ENCODE measurements around the gene FGF4.

DNA sequence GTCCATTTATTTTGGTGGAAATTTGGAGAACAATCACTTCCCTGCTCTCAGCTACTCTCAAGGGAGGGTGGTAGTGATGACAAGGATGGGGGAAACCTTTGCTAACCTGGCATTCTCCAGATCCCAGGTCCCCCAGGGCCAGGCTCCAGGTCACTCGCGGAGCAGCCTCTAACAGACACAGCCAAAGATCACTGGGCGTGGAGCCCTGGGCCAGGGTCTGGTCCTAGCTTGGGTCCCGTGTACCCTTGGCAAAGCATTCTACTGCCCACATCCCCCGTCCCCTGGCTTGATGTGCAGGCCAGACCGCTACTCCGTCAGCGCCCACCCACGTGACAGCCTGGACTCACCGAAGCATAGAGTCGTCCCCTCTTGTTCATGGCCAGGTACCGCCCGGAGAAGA lies 40.8 kb upstream of the FGF4 start:
- TF ChIP-seq, protein P1, sequence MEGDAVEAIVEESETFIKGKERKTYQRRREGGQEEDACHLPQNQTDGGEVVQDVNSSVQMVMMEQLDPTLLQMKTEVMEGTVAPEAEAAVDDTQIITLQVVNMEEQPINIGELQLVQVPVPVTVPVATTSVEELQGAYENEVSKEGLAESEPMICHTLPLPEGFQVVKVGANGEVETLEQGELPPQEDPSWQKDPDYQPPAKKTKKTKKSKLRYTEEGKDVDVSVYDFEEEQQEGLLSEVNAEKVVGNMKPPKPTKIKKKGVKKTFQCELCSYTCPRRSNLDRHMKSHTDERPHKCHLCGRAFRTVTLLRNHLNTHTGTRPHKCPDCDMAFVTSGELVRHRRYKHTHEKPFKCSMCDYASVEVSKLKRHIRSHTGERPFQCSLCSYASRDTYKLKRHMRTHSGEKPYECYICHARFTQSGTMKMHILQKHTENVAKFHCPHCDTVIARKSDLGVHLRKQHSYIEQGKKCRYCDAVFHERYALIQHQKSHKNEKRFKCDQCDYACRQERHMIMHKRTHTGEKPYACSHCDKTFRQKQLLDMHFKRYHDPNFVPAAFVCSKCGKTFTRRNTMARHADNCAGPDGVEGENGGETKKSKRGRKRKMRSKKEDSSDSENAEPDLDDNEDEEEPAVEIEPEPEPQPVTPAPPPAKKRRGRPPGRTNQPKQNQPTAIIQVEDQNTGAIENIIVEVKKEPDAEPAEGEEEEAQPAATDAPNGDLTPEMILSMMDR (IDR thresholded peaks at IDR 0.05), result no peak
- no peak for TF ChIP-seq POLR2A (IDR thresholded peaks at IDR 0.05)
